IMR-90 (cell line): Measurements from ENCODE around the gene SORCS1. TPM values are rescaled to one million over a fixed set of nuclear protein-coding genes. Genes with fewer than 3 reads are reported as not detected.

Source experiments
- ATAC-seq: fragments of 200-7000 bp; cut with Tn5 transposase; 2 replicates; pipeline ENCODE4 v1.9.1; 2020; ENCODE audit warnings: low read depth, mild to moderate bottlenecking, moderate library complexity
- BruUV-seq: library from RNA; stranded (reverse); fragments of 400-500 nt; replicated peaks from 2 replicates; lab custom pipeline; 2021; lab: Mats Ljungman, UMichigan
- CTCF ChIA-PET: fragments of 300-600 bp; formaldehyde crosslinking; extraction: SDS; loops from one replicate; lab custom pipeline; 2021; ENCODE audit warnings: antibody characterized with exemption; lab: Yijun Ruan, JAX
- POLR2A ChIA-PET: fragments of 300-600 bp; sonication (Branson Sonifier 250); formaldehyde crosslinking; loops from one replicate; lab custom pipeline; 2022; ENCODE audit warnings: antibody characterized with exemption; ENCODE audit not compliant: unreplicated experiment; lab: Charles Lee
- DNase-seq: peaks from one replicate; pipeline ENCODE4 v3.0.0; 2013
- H2AFZ ChIP-seq: replicated peaks from 2 replicates; pipeline ENCODE3; 2013; ENCODE audit warnings: low read length, mild to moderate bottlenecking; ENCODE audit not compliant: poor library complexity
- H2AK5ac ChIP-seq: 2 replicates; pipeline ENCODE4 v1.6.1; 2013; ENCODE audit warnings: low read depth, low read length, inconsistent platforms
- H2AK9ac ChIP-seq: replicated peaks from 2 replicates; pipeline ENCODE3; 2013; ENCODE audit warnings: mild to moderate bottlenecking, low read depth, low read length, moderate library complexity; ENCODE audit not compliant: poor library complexity
- H2BK120ac ChIP-seq: 2 replicates; pipeline ENCODE4 v1.6.1; 2013; ENCODE audit warnings: low read depth, low read length, inconsistent platforms
- H2BK15ac ChIP-seq: 3 replicates; pipeline ENCODE4 v1.6.1; 2013; ENCODE audit warnings: low read depth, low read length, inconsistent platforms
- H2BK20ac ChIP-seq: 2 replicates; pipeline ENCODE4 v1.6.1; 2013; ENCODE audit warnings: low read depth, mild to moderate bottlenecking, inconsistent platforms, low read length, moderate library complexity
- H2BK5ac ChIP-seq: 2 replicates; pipeline ENCODE4 v1.6.1; 2013; ENCODE audit warnings: mild to moderate bottlenecking, low read depth, low read length, inconsistent platforms; ENCODE audit not compliant: poor library complexity, severe bottlenecking
- H3K14ac ChIP-seq: replicated peaks from 2 replicates; pipeline ENCODE4 v1.6.1; 2013; ENCODE audit warnings: low read depth, low read length, inconsistent platforms
- H3K18ac ChIP-seq: 2 replicates; pipeline ENCODE4 v1.6.1; 2013; ENCODE audit warnings: low read depth, low read length, control low read depth
- H3K23ac ChIP-seq: 2 replicates; pipeline ENCODE4 v1.6.1; 2013; ENCODE audit warnings: low read depth, low read length, inconsistent platforms
- H3K27ac ChIP-seq: 2 replicates; pipeline ENCODE4 v1.5.1; 2013; ENCODE audit warnings: mild to moderate bottlenecking, control low read depth, low read length; ENCODE audit not compliant: insufficient read depth
- H3K27me3 ChIP-seq: 2 replicates; pipeline ENCODE4 v1.6.1; 2013; ENCODE audit warnings: low read length; ENCODE audit not compliant: control insufficient read depth, insufficient read depth
- H3K36me3 ChIP-seq: 2 replicates; pipeline ENCODE4 v1.6.1; 2013; ENCODE audit warnings: low read length, mixed read lengths; ENCODE audit not compliant: control insufficient read depth, insufficient read depth
- H3K4ac ChIP-seq: 2 replicates; pipeline ENCODE4 v1.6.1; 2013; ENCODE audit warnings: low read depth, low read length, inconsistent platforms
- H3K4me1 ChIP-seq: 2 replicates; pipeline ENCODE4 v1.6.1; 2013; ENCODE audit warnings: low read length, mixed read lengths; ENCODE audit not compliant: control insufficient read depth, insufficient read depth
- H3K4me2 ChIP-seq: 2 replicates; pipeline ENCODE4 v1.6.1; 2013; ENCODE audit warnings: low read depth, mild to moderate bottlenecking, control low read depth, low read length, moderate library complexity
- H3K4me3 ChIP-seq: 2 replicates; pipeline ENCODE4 v1.5.1; 2013; ENCODE audit warnings: low read depth, mild to moderate bottlenecking, control low read depth, low read length, moderate library complexity; ENCODE audit not compliant: insufficient read depth
- H3K56ac ChIP-seq: 2 replicates; pipeline ENCODE4 v1.6.1; 2013; ENCODE audit warnings: low read length, inconsistent platforms; ENCODE audit not compliant: insufficient read depth; ENCODE audit errors: extremely low read depth
- H3K79me1 ChIP-seq, 2 experiments: 2 replicates each; pipeline ENCODE4 v1.6.1; 2013; ENCODE audit warnings: low read length in 2 of 2, inconsistent platforms in 1 of 2, low read depth in 1 of 2
- H3K9ac ChIP-seq: 2 replicates; pipeline ENCODE4 v1.6.1; 2013; ENCODE audit warnings: low read depth, low read length, control low read depth
- H3K9me1 ChIP-seq: 2 replicates; pipeline ENCODE4 v1.6.1; 2013; ENCODE audit warnings: low read length, inconsistent platforms; ENCODE audit not compliant: insufficient read depth
- H3K9me3 ChIP-seq: 2 replicates; pipeline ENCODE4 v1.6.1; 2013; ENCODE audit warnings: low read length; ENCODE audit not compliant: control insufficient read depth, insufficient read depth
- H4K20me1 ChIP-seq: 2 replicates; pipeline ENCODE4 v1.6.1; 2013; ENCODE audit warnings: low read length, inconsistent platforms; ENCODE audit not compliant: insufficient read depth
- H4K5ac ChIP-seq: 2 replicates; pipeline ENCODE4 v1.6.1; 2013; ENCODE audit warnings: mild to moderate bottlenecking, low read depth, low read length, control low read depth
- H4K8ac ChIP-seq, 2 experiments: 2 replicates each; pipeline ENCODE4 v1.6.1; 2013; ENCODE audit warnings: low read depth in 2 of 2, low read length in 2 of 2, control low read depth in 1 of 2, inconsistent platforms in 1 of 2
- H4K91ac ChIP-seq: 2 replicates; pipeline ENCODE4 v1.6.1; 2013; ENCODE audit warnings: low read depth, low read length, inconsistent platforms; ENCODE audit not compliant: insufficient read depth
- BHLHE40 ChIP-seq: fragments of 150-350 bp; IDR thresholded peaks from 2 replicates; pipeline ENCODE4 v1.6.1; 2016; ENCODE audit warnings: mild to moderate bottlenecking, low read depth, low read length
- CEBPB ChIP-seq: IDR thresholded peaks from 2 replicates; pipeline ENCODE4 v1.6.1; 2012; ENCODE audit warnings: low read depth, low read length, improper control_type of control experiment
- FOS ChIP-seq: fragments of 150-350 bp; IDR thresholded peaks from 2 replicates; pipeline ENCODE4 v1.6.1; 2016; ENCODE audit warnings: low read depth, low read length
- MAZ ChIP-seq: IDR thresholded peaks from 2 replicates; pipeline ENCODE4 v1.6.1; 2012; ENCODE audit warnings: low read depth, mild to moderate bottlenecking, low read length, improper control_type of control experiment, moderate library complexity, borderline replicate concordance
- MXI1 ChIP-seq: IDR thresholded peaks from 2 replicates; pipeline ENCODE4 v1.6.1; 2012; ENCODE audit warnings: low read depth, mild to moderate bottlenecking, low read length, moderate library complexity, borderline replicate concordance
- NFE2L2 ChIP-seq: fragments of 150-350 bp; IDR thresholded peaks from 2 replicates; pipeline ENCODE4 v1.6.1; 2016; ENCODE audit warnings: low read depth, mild to moderate bottlenecking, low read length
- POLR2A ChIP-seq: IDR thresholded peaks from 2 replicates; pipeline ENCODE4 v1.6.1; 2012; ENCODE audit warnings: mild to moderate bottlenecking, low read depth, low read length
- RAD21 ChIP-seq: IDR thresholded peaks from 2 replicates; pipeline ENCODE4 v1.6.1; 2012; ENCODE audit warnings: low read length, improper control_type of control experiment
- RCOR1 ChIP-seq: IDR thresholded peaks from 2 replicates; pipeline ENCODE4 v1.6.1; 2012; ENCODE audit warnings: mild to moderate bottlenecking, low read length, improper control_type of control experiment; ENCODE audit not compliant: insufficient replicate concordance
- RFX5 ChIP-seq: IDR thresholded peaks from 2 replicates; pipeline ENCODE4 v1.8.0; 2012; ENCODE audit warnings: low read depth, mild to moderate bottlenecking, low read length, moderate library complexity
- SMC3 ChIP-seq: fragments of 150-350 bp; IDR thresholded peaks from 2 replicates; pipeline ENCODE4 v1.6.1; 2016; ENCODE audit warnings: low read depth, mild to moderate bottlenecking, antibody characterized with exemption, low read length, moderate library complexity
- WGBS, 2 experiments: methylation state at CpG; one replicate each; pipeline versions ENCODE4 v1.1.5 to v1.1.7; 2013; ENCODE audit warnings: missing lambda C conversion rate in 2 of 2; ENCODE audit not compliant: insufficient read length in 1 of 2; ENCODE audit errors: extremely low coverage in 2 of 2; 5-methylcytosine and 5-hydroxymethylcytosine counted together
- dilution Hi-C: fragments of 300-500 bp; cut with HindIII; formaldehyde crosslinking; loops from one replicate; pipeline ENCODE4 v1.14.3; 2018; ENCODE audit warnings: low sequenced_read_pairs; ENCODE audit not compliant: unreplicated experiment
- in situ Hi-C: fragments of 300-500 bp; cut with MboI; formaldehyde crosslinking; loops from 3 replicates; pipeline ENCODE4 v1.14.3; 2019; ENCODE audit warnings: low sequenced_read_pairs, inconsistent platforms, mixed read lengths
- intact Hi-C: fragments of 100-400 bp; cut with micrococcal nuclease; formaldehyde crosslinking; loops from 2 replicates; pipeline ENCODE4 v1.10.0; 2022
- polyA plus RNA-seq, 3 experiments: library from polyadenylated mRNA; depleted of rRNA; stranded (reverse); fragments of >200 nt; gene quantifications; 2 replicates each; pipeline ENCODE4 v1.2.3, GENCODE V29; 2012; ENCODE audit warnings: low replicate concordance in 1 of 3
- total RNA-seq: library from RNA; depleted of rRNA; stranded (reverse); fragments of >200 nt; gene quantifications from 2 replicates; pipeline ENCODE4 v1.2.3, GENCODE V29; 2012
- TF ChIP-seq, protein P1 (sequence below): fragments of 150-350 bp; IDR thresholded peaks from 2 replicates; pipeline ENCODE4 v1.6.1; 2017; ENCODE audit warnings: mild to moderate bottlenecking, antibody characterized with exemption, low read length, low read depth
- TF ChIP-seq, protein P2 (sequence below): fragments of 150-350 bp; IDR thresholded peaks from 2 replicates; pipeline ENCODE4 v1.6.1; 2016; ENCODE audit warnings: low read depth, mild to moderate bottlenecking, low read length, moderate library complexity, borderline replicate concordance

Gene SORCS1
- total and polyA plus RNA-seq, 2 of the 4 experiments (the other 2 are of a cell fraction) = under 0.01 TPM; not detected in 1

DNA sequence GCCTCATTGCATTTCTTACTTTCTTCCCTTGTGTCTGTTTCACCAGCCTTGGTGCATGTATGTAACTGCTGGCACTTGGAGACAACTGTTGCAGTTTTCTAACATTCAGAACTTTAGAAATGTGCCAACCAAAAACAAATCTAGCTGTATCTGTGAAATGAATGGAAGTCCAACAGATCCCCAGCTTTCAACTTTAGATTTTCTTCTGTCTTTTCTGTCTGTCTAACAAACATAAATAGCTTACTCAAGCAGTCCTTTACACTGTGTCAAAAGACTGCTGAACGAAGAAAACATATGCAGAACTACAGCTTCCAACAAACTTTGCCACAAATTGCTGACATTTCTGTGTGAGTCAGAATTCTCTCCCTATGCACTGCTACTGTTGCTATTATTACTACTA lies 30.9 kb downstream of the SORCS1 start:
- Histone ChIP-seq H3K18ac (no peak overlapping the region), H3K4ac (no peak overlapping the region), H3K56ac (no peak overlapping the region), H2BK15ac (no peak overlapping the region), H4K5ac (no peak overlapping the region), H2AFZ (no peak overlapping the region), H2BK5ac (no peak overlapping the region), H4K91ac (no peak overlapping the region), H3K79me1 (no peaks in the 10 kb centered on the region), H3K9me3 (peaks cover 6% of the 10 kb centered on the region), H3K4me1 (no peaks in the 10 kb centered on the region), H3K23ac (no peak overlapping the region), H4K8ac (no peak overlapping the region), H3K27ac (no peak overlapping the region), H3K27me3 (no peaks in the 10 kb centered on the region), H2BK20ac (no peak overlapping the region), H3K4me2 (no peak overlapping the region), H3K9me1 (no peaks in the 10 kb centered on the region), H2AK9ac (no peak overlapping the region), H4K20me1 (no peaks in the 10 kb centered on the region), H3K4me3 (no peak overlapping the region), H2BK120ac (no peak overlapping the region), H3K14ac (no peak overlapping the region), H2AK5ac (no peak overlapping the region), H3K36me3 (no peaks in the 10 kb centered on the region), H3K9ac (no peak overlapping the region)
- TF ChIP-seq SMC3 (no peak), RAD21 (no peak), NFE2L2 (no peak), RFX5 (no peak), FOS (no peak), CEBPB (no peak), RCOR1 (no peak), BHLHE40 (no peak), POLR2A (no peak), MXI1 (no peak), MAZ (no peak)
- TF ChIP-seq, protein P1, sequence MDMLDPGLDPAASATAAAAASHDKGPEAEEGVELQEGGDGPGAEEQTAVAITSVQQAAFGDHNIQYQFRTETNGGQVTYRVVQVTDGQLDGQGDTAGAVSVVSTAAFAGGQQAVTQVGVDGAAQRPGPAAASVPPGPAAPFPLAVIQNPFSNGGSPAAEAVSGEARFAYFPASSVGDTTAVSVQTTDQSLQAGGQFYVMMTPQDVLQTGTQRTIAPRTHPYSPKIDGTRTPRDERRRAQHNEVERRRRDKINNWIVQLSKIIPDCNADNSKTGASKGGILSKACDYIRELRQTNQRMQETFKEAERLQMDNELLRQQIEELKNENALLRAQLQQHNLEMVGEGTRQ = no peak
- TF ChIP-seq, protein P2, sequence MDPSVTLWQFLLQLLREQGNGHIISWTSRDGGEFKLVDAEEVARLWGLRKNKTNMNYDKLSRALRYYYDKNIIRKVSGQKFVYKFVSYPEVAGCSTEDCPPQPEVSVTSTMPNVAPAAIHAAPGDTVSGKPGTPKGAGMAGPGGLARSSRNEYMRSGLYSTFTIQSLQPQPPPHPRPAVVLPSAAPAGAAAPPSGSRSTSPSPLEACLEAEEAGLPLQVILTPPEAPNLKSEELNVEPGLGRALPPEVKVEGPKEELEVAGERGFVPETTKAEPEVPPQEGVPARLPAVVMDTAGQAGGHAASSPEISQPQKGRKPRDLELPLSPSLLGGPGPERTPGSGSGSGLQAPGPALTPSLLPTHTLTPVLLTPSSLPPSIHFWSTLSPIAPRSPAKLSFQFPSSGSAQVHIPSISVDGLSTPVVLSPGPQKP = no peak
- intact Hi-C loops (no loop called here), in situ Hi-C loops (no loop called here), dilution Hi-C loops (no loop called here)
- no peak for DNase-seq
- ATAC-seq = no peak
- POLR2A ChIA-PET = no interaction called here
- WGBS, 2 experiments = no CpG with 5 or more reads among the region's 1 CpG
- CTCF ChIA-PET = no interaction called here
- no TSS peak for BruUV-seq
